ENCODE results near the gene NPHP4. TPM values are rescaled to one million over a fixed set of nuclear protein-coding genes. Genes with fewer than 3 reads are reported as not detected.
"Not testable (repeated sequence)": the region's sequence is repeated elsewhere in the genome, so short reads cannot be mapped to it uniquely, and the experiment has no call there.

The NPHP4 gene
- total RNA-seq, 2 experiments from 2014 or later, result 11.4 to 12.6 TPM

GRCh38 chr1:5938101-5938646, 54.1 kb downstream of the NPHP4 start:
- Mint-ChIP-seq H3K36me3 (no peaks in the 10 kb centered on the region), H3K4me1 (no peaks in the 10 kb centered on the region), H3K27ac (no peak overlapping the region), H3K9me3 (no peaks in the 10 kb centered on the region), H3K27me3 (no peaks in the 10 kb centered on the region), H3K4me3 (no peak overlapping the region)
- no peak for DNase-seq

- H3K9me3 Mint-ChIP-seq, result no peaks in the 10 kb centered on the region
- H3K27ac Mint-ChIP-seq, result no peak overlapping the region
- H3K36me3 Mint-ChIP-seq, result peaks cover 4% of the 10 kb centered on the region
- DNase-seq, result no peak
- H3K4me1 Mint-ChIP-seq, result no peaks in the 10 kb centered on the region
- H3K27me3 Mint-ChIP-seq, result no peaks in the 10 kb centered on the region
- H3K4me3 Mint-ChIP-seq, result no peak overlapping the region
Observed at GRCh38 chr1:5937373-5937857, 54.8 kb downstream of the NPHP4 start.

DNA sequence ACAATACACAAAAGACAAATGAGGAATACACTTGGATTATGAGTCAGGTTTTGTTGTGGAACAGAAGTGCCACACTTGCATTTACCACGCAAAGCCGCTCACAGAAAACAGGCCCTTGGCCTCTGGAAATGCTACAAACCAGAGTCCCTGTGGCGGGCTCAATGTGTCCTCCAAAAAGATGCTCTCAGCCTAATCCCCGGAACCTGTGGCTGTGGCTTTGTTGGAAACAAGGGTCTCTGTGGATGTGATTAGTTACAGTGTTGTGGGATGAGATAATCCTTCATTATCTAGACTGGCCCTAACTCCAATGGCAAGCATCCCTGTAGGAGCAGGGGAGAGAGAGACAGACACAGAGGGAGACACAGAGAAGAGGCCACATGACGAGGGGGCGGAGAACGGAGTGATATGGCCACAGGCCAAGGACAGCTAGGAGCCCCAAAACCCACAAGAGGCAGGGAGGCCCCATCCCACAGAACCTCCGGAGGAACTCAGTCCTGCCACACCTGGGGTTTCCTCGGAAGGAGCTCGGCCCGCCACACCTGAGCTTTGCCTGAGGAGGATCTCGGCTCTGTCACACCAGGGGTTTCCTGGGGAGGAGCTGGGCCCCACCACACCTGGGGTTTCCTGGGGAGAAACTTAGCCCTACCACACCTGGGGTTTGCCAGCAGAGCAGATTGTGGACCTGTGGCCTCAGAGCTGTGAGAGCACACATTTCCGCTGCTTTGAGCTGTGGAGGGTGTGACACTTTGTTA, 55.4 kb downstream of the NPHP4 start:
- H3K9me3 Mint-ChIP-seq, result no peaks in the 10 kb centered on the region
- H3K27me3 Mint-ChIP-seq, result no peaks in the 10 kb centered on the region
- peaks cover 10% of the 10 kb centered on the region for H3K36me3 Mint-ChIP-seq
- H3K27ac Mint-ChIP-seq, result no peak overlapping the region
- DNase-seq, result no peak
- no peaks in the 10 kb centered on the region for H3K4me1 Mint-ChIP-seq
- no peak overlapping the region for H3K4me3 Mint-ChIP-seq

- H3K4me3 Mint-ChIP-seq, result no peak overlapping the region
- no peak overlapping the region for H3K27ac Mint-ChIP-seq
- no peaks in the 10 kb centered on the region for H3K9me3 Mint-ChIP-seq
- peaks cover 10% of the 10 kb centered on the region for H3K36me3 Mint-ChIP-seq
- no peaks in the 10 kb centered on the region for H3K4me1 Mint-ChIP-seq
- no peaks in the 10 kb centered on the region for H3K27me3 Mint-ChIP-seq
- DNase-seq, result no peak
Observed at GRCh38 chr1:5936126-5936525, 56.1 kb downstream of the NPHP4 start.

DNA sequence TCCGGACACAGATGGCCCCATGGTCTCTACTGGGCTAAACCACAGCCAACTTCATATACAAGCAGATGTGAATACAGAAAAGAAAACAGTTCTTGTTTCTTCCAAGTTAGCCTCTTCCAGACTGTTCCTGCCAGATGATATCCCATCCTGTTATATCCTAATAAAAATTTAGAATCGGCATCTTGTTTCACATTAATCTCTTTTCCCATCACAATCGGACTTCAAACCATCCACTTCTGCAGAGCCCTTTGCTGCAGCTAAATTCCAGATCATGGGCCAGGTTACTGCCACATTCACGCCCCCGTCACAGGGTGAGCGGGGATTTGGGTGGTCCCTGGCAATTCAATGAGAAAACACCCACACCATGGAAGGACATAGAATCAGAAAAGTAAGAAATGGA, 57.2 kb downstream of the NPHP4 start:
- Mint-ChIP-seq H3K4me1 (no peaks in the 10 kb centered on the region), H3K4me3 (no peak overlapping the region), H3K27ac (peak overlapping the region; percentile 26), H3K36me3 (peaks cover 14% of the 10 kb centered on the region), H3K9me3 (no peaks in the 10 kb centered on the region), H3K27me3 (no peaks in the 10 kb centered on the region)
- DNase-seq, result no peak

DNA sequence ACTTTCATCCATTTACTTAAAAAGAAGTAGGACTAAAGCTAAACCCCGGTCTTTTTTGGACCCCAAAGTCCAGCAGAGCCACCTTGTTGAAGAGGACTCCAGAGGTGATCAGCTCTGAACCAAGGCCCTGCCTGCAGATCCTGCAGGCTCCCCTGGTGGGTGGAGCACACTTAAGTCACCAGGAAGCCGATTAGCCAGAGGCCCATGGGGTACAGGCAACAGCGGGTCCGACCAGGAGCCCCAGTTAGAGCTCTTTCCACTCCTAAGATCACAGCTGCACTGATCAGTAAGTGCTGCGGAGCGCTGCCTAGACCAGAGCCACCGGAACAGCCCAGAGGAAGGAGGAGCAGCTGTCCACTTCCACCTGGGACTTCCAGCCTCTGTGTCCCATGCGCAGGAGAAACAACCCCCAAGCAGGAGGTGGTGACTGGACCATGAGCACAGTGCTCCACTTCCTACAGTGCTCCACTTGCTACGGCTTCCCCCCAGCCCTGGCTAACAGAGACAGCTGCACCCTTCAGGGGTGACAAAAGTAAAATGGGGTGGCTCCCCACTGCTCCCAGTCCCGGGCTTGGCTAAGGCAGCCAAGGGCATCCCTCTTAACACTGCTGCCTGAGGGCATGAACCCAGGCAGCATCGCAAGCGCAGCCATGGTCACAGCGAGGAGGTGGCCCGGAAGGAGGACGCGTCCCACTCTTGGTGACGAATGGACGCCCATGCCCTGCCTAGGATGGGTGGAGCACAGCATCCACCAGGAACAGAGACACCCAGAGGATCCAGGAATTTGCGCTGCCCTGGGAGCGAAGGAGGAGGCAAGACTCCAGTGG, 58.0 kb downstream of the NPHP4 start:
- H3K27me3 Mint-ChIP-seq, result no peaks in the 10 kb centered on the region
- no peak overlapping the region for H3K4me3 Mint-ChIP-seq
- peaks cover 14% of the 10 kb centered on the region for H3K36me3 Mint-ChIP-seq

DNA sequence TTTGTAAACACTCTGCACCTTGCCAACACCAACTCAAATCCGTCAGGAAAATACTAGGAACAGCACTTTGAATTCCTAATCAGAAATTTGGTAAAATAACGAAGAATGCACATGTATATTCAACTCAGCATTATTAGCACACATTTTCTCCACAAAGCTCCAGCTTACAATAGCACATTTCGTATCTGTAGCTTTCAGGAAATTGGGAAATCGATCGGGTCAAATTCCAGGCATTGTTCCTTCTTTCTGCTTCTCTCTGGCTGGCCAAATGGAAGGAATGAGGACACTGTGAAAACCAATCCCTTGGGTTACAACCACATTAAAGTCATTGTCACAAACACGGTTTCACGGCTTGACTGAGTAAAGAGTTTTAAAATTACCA, 58.6 kb downstream of the NPHP4 start:
- Mint-ChIP-seq H3K4me3 (no peak overlapping the region), H3K9me3 (no peaks in the 10 kb centered on the region), H3K36me3 (peaks cover 14% of the 10 kb centered on the region), H3K27me3 (no peaks in the 10 kb centered on the region), H3K4me1 (no peaks in the 10 kb centered on the region), H3K27ac (no peak overlapping the region)
- DNase-seq, result no peak

More for the DNA sequence above, 58.0 kb downstream of the NPHP4 start:
- DNase-seq, result no peak
- no peaks in the 10 kb centered on the region for H3K4me1 Mint-ChIP-seq
- no peak overlapping the region for H3K27ac Mint-ChIP-seq
- no peaks in the 10 kb centered on the region for H3K9me3 Mint-ChIP-seq

GRCh38 chr1:5933050-5933449, 59.2 kb downstream of the NPHP4 start:
- peaks cover 15% of the 10 kb centered on the region for H3K36me3 Mint-ChIP-seq
- H3K4me3 Mint-ChIP-seq, result no peak overlapping the region
- no peaks in the 10 kb centered on the region for H3K27me3 Mint-ChIP-seq
- no peak for DNase-seq
- H3K9me3 Mint-ChIP-seq, result no peaks in the 10 kb centered on the region
- H3K4me1 Mint-ChIP-seq, result no peaks in the 10 kb centered on the region
- no peak overlapping the region for H3K27ac Mint-ChIP-seq

- Mint-ChIP-seq H3K27ac (no peak overlapping the region), H3K36me3 (peaks cover 31% of the 10 kb centered on the region), H3K4me1 (no peaks in the 10 kb centered on the region), H3K27me3 (no peaks in the 10 kb centered on the region), H3K9me3 (no peaks in the 10 kb centered on the region), H3K4me3 (no peak overlapping the region)
- DNase-seq, result no peak
Observed at GRCh38 chr1:5928714-5929400, 63.4 kb downstream of the NPHP4 start.

- Mint-ChIP-seq H3K9me3 (no peaks in the 10 kb centered on the region), H3K4me1 (no peaks in the 10 kb centered on the region), H3K27ac (no peak overlapping the region), H3K36me3 (peaks cover 34% of the 10 kb centered on the region), H3K27me3 (no peaks in the 10 kb centered on the region), H3K4me3 (no peak overlapping the region)
- DNase-seq, result no peak
Observed at GRCh38 chr1:5927506-5928370, 64.5 kb downstream of the NPHP4 start.

- Mint-ChIP-seq H3K4me3 (no peak overlapping the region), H3K27me3 (no peaks in the 10 kb centered on the region), H3K27ac (no peak overlapping the region), H3K4me1 (no peaks in the 10 kb centered on the region), H3K36me3 (peaks cover 26% of the 10 kb centered on the region), H3K9me3 (no peaks in the 10 kb centered on the region)
- DNase-seq, result no peak
Observed at GRCh38 chr1:5926686-5927435, 65.4 kb downstream of the NPHP4 start.

DNA sequence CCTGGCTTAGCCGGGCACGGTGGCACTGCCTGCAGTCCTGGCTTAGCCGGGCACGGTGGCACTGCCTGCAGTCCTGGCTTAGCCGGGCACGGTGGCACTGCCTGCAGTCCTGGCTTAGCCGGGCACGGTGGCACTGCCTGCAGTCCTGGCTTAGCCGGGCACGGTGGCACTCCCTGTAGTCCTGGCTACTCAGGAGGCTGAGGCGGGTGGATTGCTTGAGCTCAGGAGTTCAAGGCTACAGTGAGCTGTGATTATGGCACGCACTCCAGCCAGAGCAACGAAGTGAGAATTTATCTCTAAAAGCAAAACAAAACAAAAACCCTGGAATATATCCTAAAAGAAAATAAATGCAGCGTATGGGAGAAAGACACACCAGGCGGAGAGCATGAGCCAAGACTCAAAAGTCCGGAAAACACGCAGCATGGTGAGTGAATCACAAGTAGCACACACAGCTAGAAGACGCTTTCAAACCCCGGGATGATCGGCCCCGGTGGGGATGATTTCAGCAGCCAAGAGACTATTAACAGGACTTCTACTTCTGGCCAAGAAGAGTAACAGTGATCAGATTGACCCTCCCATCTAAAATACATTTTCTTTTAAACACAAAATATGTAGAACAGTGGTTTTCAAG, 69.4 kb downstream of the NPHP4 start:
- H3K9me3 Mint-ChIP-seq, H3K4me3 Mint-ChIP-seq, H3K27ac Mint-ChIP-seq, H3K27me3 Mint-ChIP-seq, DNase-seq, H3K4me1 Mint-ChIP-seq: not testable (repeated sequence)
- H3K36me3 Mint-ChIP-seq, result peaks cover 19% of the 10 kb centered on the region

DNA sequence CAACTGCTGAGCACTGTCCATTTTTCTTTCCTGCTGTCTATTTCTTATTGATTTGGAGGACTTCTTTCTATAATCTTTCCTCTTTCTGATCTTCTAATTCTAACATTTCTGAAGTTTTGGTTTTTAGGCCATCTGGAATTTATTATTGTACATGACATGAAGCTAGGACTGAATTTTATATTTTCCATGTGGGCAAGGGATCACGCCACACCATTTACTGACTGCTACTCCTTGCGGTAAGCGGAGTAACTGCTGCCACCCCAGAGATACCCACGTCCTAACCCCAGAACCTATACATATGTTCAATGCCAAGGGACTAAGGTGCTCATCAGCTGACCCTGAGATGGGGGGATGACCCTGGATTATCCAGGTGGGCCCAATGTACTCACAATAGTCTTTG, 70.6 kb downstream of the NPHP4 start:
- Mint-ChIP-seq H3K27ac (no peak overlapping the region), H3K9me3 (no peaks in the 10 kb centered on the region), H3K27me3 (no peaks in the 10 kb centered on the region), H3K4me3 (no peak overlapping the region), H3K4me1 (no peaks in the 10 kb centered on the region), H3K36me3 (peaks cover 11% of the 10 kb centered on the region)
- DNase-seq, result no peak

Measured in activated naive CD8-positive, alpha-beta T cell treated with anti-CD3 and anti-CD28 coated beads for 36 hours (primary cell).